SK-N-SH (cell line): ENCODE data around the gene DHRSX.

ENCODE experiments used
- CTCF ChIP-seq: fragments of 200-600 bp; sonication (generic); IDR thresholded peaks from 2 replicates; pipeline ENCODE4 v1.6.1; 2017; ENCODE audit warnings: antibody characterized with exemption, mild to moderate bottlenecking, moderate library complexity
- EP300 ChIP-seq, 2 experiments: IDR thresholded peaks; 2 replicates each; pipeline versions ENCODE4 v1.4.0 to v1.6.1; 2012; ENCODE audit warnings: borderline replicate concordance in 1 of 2, low read depth in 1 of 2, low read length in 1 of 2
- GATA2 ChIP-seq: sonication (generic); formaldehyde crosslinking; IDR thresholded peaks from 2 replicates; pipeline ENCODE4 v1.5.0; 2020; ENCODE audit warnings: mild to moderate bottlenecking, missing genetic modification reagents
- MEF2A ChIP-seq: IDR thresholded peaks from 2 replicates; pipeline ENCODE4 v1.4.0; 2012; ENCODE audit warnings: low read depth, borderline replicate concordance
- TF ChIP-seq, protein P1 (sequence below): IDR thresholded peaks from 2 replicates; pipeline ENCODE4; 2012

GRCh38 chrX:2468261-2469195 is 32.2 kb downstream of the DHRSX start:
- TF ChIP-seq CTCF (no peak), MEF2A (no peak), GATA2 (CRISPR knock-in tag) (no peak), EP300 (IDR thresholded peaks at IDR 0.05; ENCODE audit: borderline replicate concordance in 1 of 2, low read depth in 1 of 2, low read length in 1 of 2) (no peak)
- TF ChIP-seq, protein P1, sequence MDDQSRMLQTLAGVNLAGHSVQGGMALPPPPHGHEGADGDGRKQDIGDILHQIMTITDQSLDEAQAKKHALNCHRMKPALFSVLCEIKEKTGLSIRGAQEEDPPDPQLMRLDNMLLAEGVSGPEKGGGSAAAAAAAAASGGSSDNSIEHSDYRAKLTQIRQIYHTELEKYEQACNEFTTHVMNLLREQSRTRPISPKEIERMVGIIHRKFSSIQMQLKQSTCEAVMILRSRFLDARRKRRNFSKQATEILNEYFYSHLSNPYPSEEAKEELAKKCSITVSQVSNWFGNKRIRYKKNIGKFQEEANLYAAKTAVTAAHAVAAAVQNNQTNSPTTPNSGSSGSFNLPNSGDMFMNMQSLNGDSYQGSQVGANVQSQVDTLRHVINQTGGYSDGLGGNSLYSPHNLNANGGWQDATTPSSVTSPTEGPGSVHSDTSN, result no peak
